Testis (tissue), 2 donors: ENCODE data around the gene SLC25A26.

Experiments used
- POLR2A ChIP-seq: fragments of 450-650 bp; IDR thresholded peaks from one replicate; pipeline ENCODE4 v1.6.1; 2017; ENCODE audit warnings: antibody characterized with exemption, mild to moderate bottlenecking, moderate library complexity
- TF ChIP-seq, protein P1 (sequence below), 3 experiments: fragments of 450-650 bp in 2 of 3; fragments of 200-600 bp in 1 of 3; sonication (generic) in 1 of 3; IDR thresholded peaks; one replicate each; pipeline ENCODE4 v1.5.1; 2016 to 2019; ENCODE audit warnings: antibody characterized with exemption in 3 of 3, mild to moderate bottlenecking in 2 of 3, moderate library complexity in 1 of 3

DNA sequence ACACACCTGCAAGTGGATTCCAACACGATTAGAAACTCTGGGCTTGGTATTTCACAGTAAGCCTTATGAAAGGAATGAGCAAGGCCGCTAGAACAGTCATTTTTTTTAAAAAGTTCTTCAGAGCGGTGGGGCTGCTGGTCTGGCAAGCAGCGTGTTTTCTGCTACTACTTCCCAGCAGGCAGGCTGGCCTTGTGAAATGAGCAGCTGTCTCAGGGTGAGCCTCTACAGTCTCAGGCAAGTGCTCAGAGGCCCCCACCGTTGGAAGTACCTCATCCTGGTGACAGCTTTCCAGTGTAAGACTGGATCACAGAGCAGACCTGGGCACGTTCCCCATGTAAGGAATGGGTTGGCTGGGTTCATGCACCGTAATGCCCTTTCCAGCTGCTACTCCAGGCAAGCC lies 160.8 kb downstream of the SLC25A26 start:
- TF ChIP-seq, protein P1, sequence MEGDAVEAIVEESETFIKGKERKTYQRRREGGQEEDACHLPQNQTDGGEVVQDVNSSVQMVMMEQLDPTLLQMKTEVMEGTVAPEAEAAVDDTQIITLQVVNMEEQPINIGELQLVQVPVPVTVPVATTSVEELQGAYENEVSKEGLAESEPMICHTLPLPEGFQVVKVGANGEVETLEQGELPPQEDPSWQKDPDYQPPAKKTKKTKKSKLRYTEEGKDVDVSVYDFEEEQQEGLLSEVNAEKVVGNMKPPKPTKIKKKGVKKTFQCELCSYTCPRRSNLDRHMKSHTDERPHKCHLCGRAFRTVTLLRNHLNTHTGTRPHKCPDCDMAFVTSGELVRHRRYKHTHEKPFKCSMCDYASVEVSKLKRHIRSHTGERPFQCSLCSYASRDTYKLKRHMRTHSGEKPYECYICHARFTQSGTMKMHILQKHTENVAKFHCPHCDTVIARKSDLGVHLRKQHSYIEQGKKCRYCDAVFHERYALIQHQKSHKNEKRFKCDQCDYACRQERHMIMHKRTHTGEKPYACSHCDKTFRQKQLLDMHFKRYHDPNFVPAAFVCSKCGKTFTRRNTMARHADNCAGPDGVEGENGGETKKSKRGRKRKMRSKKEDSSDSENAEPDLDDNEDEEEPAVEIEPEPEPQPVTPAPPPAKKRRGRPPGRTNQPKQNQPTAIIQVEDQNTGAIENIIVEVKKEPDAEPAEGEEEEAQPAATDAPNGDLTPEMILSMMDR (IDR thresholded peaks at IDR 0.05) = no peak
- TF ChIP-seq POLR2A = no peak
